Fibroblast of skin of scalp (primary cell): ENCODE results near the gene P2RY13.

Experiments used
- DNase-seq: peaks from one replicate; pipeline ENCODE4 v3.0.0-alpha.2; 2013

P2RY13 gene

DNA sequence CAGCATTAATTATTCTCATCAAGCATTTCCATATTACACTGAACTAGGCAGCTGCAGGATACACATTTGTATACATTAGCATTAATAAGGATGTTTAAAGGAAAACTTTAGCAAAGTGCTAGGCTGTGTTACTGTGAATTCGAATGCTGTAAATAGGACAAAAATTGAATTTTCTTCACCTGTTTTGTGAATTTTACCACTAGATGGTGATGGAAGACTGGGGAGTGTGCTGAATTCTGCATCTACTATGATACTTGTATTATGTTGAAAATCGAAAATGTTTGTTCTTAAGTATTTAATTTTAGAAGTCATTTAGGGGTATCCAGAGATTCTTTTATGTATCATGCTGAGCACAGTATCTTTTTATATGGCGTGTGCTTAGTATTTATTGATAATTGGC lies 38.7 kb downstream of the P2RY13 start:
- DNase-seq = peak; percentile 51

DNA sequence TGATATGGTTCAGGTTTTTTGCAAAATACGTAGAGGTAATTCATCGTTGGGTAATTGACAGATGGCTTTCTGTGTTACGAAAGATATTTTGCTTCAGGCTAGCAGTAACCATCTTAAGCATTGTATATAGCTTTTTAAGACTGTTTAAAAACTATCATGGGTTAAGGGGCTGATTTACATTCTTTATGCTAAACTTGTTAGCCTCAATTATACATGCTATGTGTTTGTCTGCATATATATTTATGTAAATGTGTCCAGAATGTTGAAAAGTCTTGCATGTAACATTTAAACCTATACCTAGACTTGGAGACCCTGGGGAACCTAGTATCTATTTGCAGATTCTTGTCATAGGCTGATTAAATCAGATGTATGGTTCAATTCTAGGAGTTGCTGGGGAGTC lies 39.9 kb downstream of the P2RY13 start:
- no peak for DNase-seq

DNA sequence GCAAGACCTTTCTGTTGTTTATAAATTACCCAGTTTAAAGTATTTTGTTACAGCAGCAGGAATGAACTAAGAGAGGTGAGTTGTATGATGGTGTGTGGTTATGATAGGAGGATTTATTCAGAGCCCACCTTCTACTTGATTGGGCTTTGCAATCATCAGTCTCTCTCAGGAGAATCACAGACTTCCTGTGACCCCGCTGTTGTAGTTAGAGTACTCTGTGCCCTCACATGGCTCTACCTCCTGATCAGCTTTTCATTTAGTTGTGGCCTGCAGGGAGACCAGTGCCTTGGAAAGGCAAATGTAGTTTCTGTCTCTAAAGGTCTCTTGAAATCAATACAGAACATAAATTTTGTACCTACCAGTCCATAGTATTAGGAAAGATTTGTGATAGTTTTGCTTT lies 43.4 kb downstream of the P2RY13 start:
- no peak for DNase-seq

DNA sequence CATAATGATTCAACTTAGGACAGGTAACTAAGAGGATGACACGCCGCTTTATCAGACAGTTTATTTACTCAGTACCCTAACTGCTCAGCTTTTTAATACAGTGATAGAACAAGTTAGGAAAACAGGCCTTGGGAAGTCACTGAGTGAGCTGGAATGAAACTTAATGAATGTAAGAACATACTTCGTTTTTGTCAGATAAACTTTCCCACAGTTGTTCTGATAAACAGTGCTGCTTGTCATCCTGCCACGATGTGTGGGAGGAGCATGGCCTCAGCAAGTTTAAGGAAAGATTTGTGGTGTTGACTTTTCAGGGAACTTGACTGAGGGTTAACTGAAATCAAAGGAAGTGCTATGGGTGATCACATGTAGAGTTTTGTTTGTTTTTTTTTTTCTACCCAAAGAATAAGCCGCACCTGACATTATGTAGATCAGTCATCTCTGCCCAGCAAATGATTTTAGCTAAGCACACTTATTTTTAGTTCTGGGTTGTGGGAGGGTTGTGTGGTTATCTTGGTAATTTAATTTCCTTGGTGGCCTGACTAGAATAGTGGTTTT lies 45.4 kb downstream of the P2RY13 start:
- DNase-seq = no peak

DNA sequence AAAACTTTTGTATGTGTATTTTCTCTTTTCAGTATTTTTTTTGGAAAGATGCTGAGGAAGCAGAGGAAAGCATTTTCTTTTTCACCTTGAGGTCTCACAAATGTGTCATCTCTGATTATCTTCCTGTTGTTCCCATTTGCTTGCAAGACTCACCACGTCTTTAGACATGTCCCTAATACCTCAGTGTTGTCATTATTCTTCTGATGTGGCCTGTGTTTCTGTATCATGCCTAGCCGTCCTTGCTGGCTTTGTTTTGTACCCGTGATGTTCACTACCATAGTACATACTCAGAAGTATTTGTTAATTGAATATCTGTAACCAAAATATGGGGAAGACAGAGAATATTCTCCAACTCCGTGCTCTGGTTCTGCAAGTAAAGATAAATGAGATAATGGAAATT lies 46.0 kb downstream of the P2RY13 start:
- no peak for DNase-seq

DNA sequence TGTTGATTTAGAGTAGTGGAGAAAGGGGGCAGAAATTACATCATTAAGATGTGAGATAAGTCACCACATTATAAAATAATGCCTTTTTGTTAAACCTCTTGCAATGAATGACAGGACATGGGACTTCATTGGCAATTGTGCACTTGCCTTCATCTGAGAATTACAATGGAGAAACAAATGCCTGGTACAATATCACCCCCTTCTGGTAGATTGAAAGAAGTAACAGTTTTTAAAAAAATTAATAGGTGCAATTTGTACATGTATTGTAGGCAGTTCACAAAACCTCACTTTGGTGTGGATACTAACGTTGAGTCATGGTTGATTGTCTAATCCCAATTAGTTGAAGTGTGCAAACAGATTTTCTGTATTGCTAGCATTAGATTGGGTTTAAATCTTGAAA lies 46.4 kb downstream of the P2RY13 start:
- peak; percentile 69 for DNase-seq

DNA sequence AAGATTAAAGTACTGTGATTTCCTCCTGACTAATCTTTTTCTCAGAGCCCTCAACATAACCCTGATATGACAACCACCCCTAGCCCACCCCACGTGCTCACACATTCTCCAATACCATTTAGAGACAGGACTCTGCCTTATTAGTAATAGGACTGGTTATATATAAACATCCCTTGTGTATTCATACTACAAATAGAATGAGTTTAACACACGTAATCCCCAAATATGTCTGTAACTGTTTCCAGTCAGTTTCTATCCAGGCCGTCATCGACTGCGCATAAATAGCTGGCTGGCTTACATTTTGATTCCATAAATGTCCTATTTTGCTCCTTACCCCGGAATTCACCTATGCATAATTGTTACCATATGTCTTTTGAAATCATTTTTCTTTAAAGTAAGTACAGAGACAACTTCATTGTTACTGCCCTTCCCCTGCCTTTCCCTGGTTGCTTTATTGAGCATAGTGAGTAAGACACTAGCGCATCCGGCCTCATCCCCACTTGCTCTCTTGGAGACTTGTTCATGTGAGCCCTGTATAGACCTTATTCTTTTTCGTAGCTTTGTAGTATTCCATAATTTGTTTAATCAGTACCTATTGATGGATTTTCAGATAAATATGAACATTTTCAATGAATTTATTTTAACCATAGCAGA lies 47.6 kb downstream of the P2RY13 start:
- DNase-seq = peak; percentile 72

DNA sequence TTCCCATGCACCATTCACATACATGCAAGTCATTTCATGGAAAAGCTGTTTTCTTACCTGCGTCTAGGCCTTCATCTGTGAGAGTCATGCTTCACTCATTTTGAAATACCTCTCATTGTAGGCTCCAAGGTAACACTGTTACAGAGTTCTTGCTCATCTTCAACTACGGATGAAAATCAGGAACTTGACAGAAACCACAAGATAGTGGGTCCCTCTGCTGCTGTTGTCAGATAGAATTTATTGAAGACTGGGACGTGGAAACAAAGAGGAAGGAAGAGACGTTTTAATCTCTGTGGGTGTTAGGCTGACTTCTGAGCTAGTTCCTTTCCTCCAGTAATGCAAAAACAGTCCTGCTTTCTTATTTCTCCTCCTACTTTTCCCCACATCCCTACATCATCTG lies 51.1 kb downstream of the P2RY13 start, which contains the start of gene P2RY14:
TSS of gene P2RY14 (minus strand) at position 313 of the 400 bp plus-strand sequence. CDS start 64,226 bp downstream, outside the sequence.
- DNase-seq = no peak

DNA sequence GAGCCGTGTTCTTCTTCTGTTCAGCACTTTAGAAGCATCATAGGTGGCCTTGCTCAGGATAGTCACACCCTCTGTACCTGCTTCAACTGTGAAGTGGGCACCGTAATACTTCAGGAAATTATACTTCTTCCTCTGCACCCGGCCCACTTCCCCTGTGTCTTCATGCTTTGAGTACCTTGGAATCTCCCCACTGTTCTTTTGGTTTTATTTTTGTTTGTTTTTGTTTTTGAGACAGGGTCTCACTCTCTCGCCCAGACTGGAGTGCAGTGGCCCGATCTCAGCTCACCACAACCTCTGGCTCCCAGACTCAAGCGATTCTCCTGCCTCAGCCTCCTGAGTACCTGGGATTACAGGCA lies 52.7 kb downstream of the P2RY13 start:
- no peak for DNase-seq
